GM21723 (cell line): ENCODE data around the gene ATF6.

Source experiments
- ATAC-seq: cut with Tn5 transposase; IDR thresholded peaks from one replicate; pipeline ENCODE4 v1.9.1; 2021; ENCODE audit warnings: mild to moderate bottlenecking, moderate library complexity; ENCODE audit not compliant: unreplicated experiment

Gene ATF6

GRCh38 chr1:161954466-161954865, 188.3 kb downstream of the ATF6 start:
- ATAC-seq, result no peak

- ATAC-seq, result no peak
These were observed 189.5 kb downstream of the ATF6 start for GRCh38 chr1:161955606-161956005.

GRCh38 chr1:161956097-161956496, 190.0 kb downstream of the ATF6 start:
- ATAC-seq, result no peak

GRCh38 chr1:161956930-161957329, 190.8 kb downstream of the ATF6 start:
- ATAC-seq, result no peak

GRCh38 chr1:161958425-161958824, 192.3 kb downstream of the ATF6 start:
- no peak for ATAC-seq

- ATAC-seq, result peak; percentile 90
These were observed 196.2 kb downstream of the ATF6 start for GRCh38 chr1:161962091-161962887.

- ATAC-seq, result no peak
These were observed 199.9 kb downstream of the ATF6 start for GRCh38 chr1:161966067-161966466.

- ATAC-seq, result no peak
These were observed 203.9 kb downstream of the ATF6 start for GRCh38 chr1:161970036-161970435.

- ATAC-seq, result no peak
These were observed 204.5 kb downstream of the ATF6 start for GRCh38 chr1:161970633-161971032.

- ATAC-seq, result no peak
These were observed 206.7 kb downstream of the ATF6 start for GRCh38 chr1:161972828-161973227.

GRCh38 chr1:161973924-161974845, 208.1 kb downstream of the ATF6 start:
- no peak for ATAC-seq

- no peak for ATAC-seq
These were observed 212.1 kb downstream of the ATF6 start for GRCh38 chr1:161978011-161978790.

GRCh38 chr1:161981126-161981525, 215.0 kb downstream of the ATF6 start:
- no peak for ATAC-seq

- no peak for ATAC-seq
These were observed 215.8 kb downstream of the ATF6 start for GRCh38 chr1:161981735-161982506.

- ATAC-seq, result no peak
These were observed 216.4 kb downstream of the ATF6 start for GRCh38 chr1:161982507-161982895.

GRCh38 chr1:161982917-161983316, 216.8 kb downstream of the ATF6 start:
- ATAC-seq, result no peak

GRCh38 chr1:161983725-161984124, 217.6 kb downstream of the ATF6 start:
- ATAC-seq, result no peak

- no peak for ATAC-seq
These were observed 219.2 kb downstream of the ATF6 start for GRCh38 chr1:161985301-161985822.

GRCh38 chr1:161986328-161986727, 220.2 kb downstream of the ATF6 start:
- no peak for ATAC-seq

- ATAC-seq, result no peak
These were observed 221.2 kb downstream of the ATF6 start for GRCh38 chr1:161987303-161987702.
